Naive B cell (primary cell): ENCODE data around the gene ZFYVE19. TPM values are rescaled to one million over a fixed set of nuclear protein-coding genes. Genes with fewer than 3 reads are reported as not detected.

Experiments
- ATAC-seq, 2 donors: fragments of 150-1000 bp; cut with Tn5 transposase; 2 replicates each; pipeline ENCODE4 v1.10.0; 2021; ENCODE audit warnings: low read depth in 2 of 2, mild to moderate bottlenecking in 2 of 2, moderate library complexity in 2 of 2
- DNase-seq: peaks from one replicate; pipeline ENCODE4 v3.0.0; 2022
- H3K27ac Mint-ChIP-seq, 6 donors: one replicate each; pipeline ENCODE4 v1.8.0; 2020 to 2022; ENCODE audit warnings: mild to moderate bottlenecking in 6 of 6, mixed read lengths in 6 of 6, moderate library complexity in 5 of 6, inconsistent platforms in 2 of 6
- H3K27me3 Mint-ChIP-seq, 3 donors: one replicate each; pipeline ENCODE4 v1.8.0; 2021 to 2022; ENCODE audit warnings: mixed read lengths in 3 of 3, mild to moderate bottlenecking in 1 of 3
- H3K36me3 Mint-ChIP-seq, 2 donors: one replicate each; pipeline ENCODE4 v1.8.0; 2020 to 2022; ENCODE audit warnings: mixed read lengths in 2 of 2, inconsistent platforms in 1 of 2, mild to moderate bottlenecking in 1 of 2
- H3K4me1 Mint-ChIP-seq, 3 donors: one replicate each; pipeline ENCODE4 v1.8.0; 2020 to 2022; ENCODE audit warnings: mixed read lengths in 3 of 3, inconsistent platforms in 1 of 3, mild to moderate bottlenecking in 1 of 3, moderate library complexity in 1 of 3
- H3K4me3 Mint-ChIP-seq, 8 donors: one replicate each; pipeline ENCODE4 v1.8.0; 2020 to 2022; ENCODE audit warnings: mild to moderate bottlenecking in 8 of 8, mixed read lengths in 8 of 8, moderate library complexity in 8 of 8, inconsistent platforms in 2 of 8
- H3K9me3 Mint-ChIP-seq, 7 donors: one replicate each; pipeline ENCODE4 v1.8.0; 2020 to 2022; ENCODE audit warnings: mixed read lengths in 7 of 7, mild to moderate bottlenecking in 5 of 7, inconsistent platforms in 2 of 7, moderate library complexity in 1 of 7
- polyA plus RNA-seq, 6 donors: library from polyadenylated mRNA; unstranded; fragments of 300-500 nt; fragmentation: Illumina TruSeq; gene quantifications; one replicate each; pipeline ENCODE4 v1.2.3, GENCODE V29; 2021; ENCODE audit warnings: low read depth in 6 of 6

ZFYVE19 gene
- polyA plus RNA-seq, 6 donors from 2014 or later = 9.5 to 27.7 (median 12.9) TPM

GRCh38 chr15:40807888-40808461 is 1.1 kb downstream of the ZFYVE19 start:
- Mint-ChIP-seq H3K4me1 (peaks cover 14 to 32% (median 22%) of the 10 kb centered on the region in 3 donors), H3K36me3 (peaks cover 0 to 7% of the 10 kb centered on the region in 2 donors), H3K4me3 (peak overlapping the region; percentile 94 to 100 (median 98)), H3K9me3 (no peaks in the 10 kb centered on the region), H3K27me3 (no peaks in the 10 kb centered on the region), H3K27ac (peak overlapping the region in 4 of 6 donors; percentile 58 to 99 (median 95))
- no peak for DNase-seq
- no peak for ATAC-seq

GRCh38 chr15:40808861-40809450 is 2.1 kb downstream of the ZFYVE19 start:
- H3K27ac Mint-ChIP-seq = peak overlapping the region in 1 of 6 donors; percentile 71
- no peaks in the 10 kb centered on the region for H3K9me3 Mint-ChIP-seq
- DNase-seq (no peak), ATAC-seq (no peak)
- no peaks in the 10 kb centered on the region for H3K27me3 Mint-ChIP-seq
- peak overlapping the region; percentile 68 to 100 (median 96) for H3K4me3 Mint-ChIP-seq
- H3K36me3 Mint-ChIP-seq = peaks cover 0 to 7% of the 10 kb centered on the region in 2 donors
- H3K4me1 Mint-ChIP-seq = peaks cover 14 to 27% (median 22%) of the 10 kb centered on the region in 3 donors

- H3K4me3 Mint-ChIP-seq = no peak overlapping the region
- ATAC-seq = no peak
- H3K27me3 Mint-ChIP-seq = no peaks in the 10 kb centered on the region
- no peak for DNase-seq
- H3K27ac Mint-ChIP-seq = no peak overlapping the region
- no peaks in the 10 kb centered on the region for H3K9me3 Mint-ChIP-seq
- H3K4me1 Mint-ChIP-seq = peaks cover 4 to 8% (median 6%) of the 10 kb centered on the region in 3 donors
- H3K36me3 Mint-ChIP-seq = peaks cover 0 to 12% of the 10 kb centered on the region in 2 donors
Observed at GRCh38 chr15:40812721-40813425, 6.0 kb downstream of the ZFYVE19 start.

- no peaks in the 10 kb centered on the region for H3K9me3 Mint-ChIP-seq
- DNase-seq (no peak), ATAC-seq (no peak)
- H3K27ac Mint-ChIP-seq = peak overlapping the region in 2 of 6 donors; percentile 1 to 32
- no peaks in the 10 kb centered on the region for H3K27me3 Mint-ChIP-seq
- peaks cover 0 to 12% of the 10 kb centered on the region in 2 donors for H3K36me3 Mint-ChIP-seq
- no peak overlapping the region for H3K4me3 Mint-ChIP-seq
- H3K4me1 Mint-ChIP-seq = no peaks in the 10 kb centered on the region
Observed at GRCh38 chr15:40815042-40815698, 8.3 kb downstream of the ZFYVE19 start.

- DNase-seq (no peak), ATAC-seq (no peak)
- H3K36me3 Mint-ChIP-seq = peaks cover 0 to 12% of the 10 kb centered on the region in 2 donors
- H3K9me3 Mint-ChIP-seq = peaks cover 0 to 2% (median 0%) of the 10 kb centered on the region in 7 donors
- no peak overlapping the region for H3K4me3 Mint-ChIP-seq
- no peaks in the 10 kb centered on the region for H3K4me1 Mint-ChIP-seq
- no peak overlapping the region for H3K27ac Mint-ChIP-seq
- H3K27me3 Mint-ChIP-seq = no peaks in the 10 kb centered on the region
Observed at GRCh38 chr15:40819048-40819447, 12.2 kb downstream of the ZFYVE19 start.

- Mint-ChIP-seq H3K36me3 (no peaks in the 10 kb centered on the region), H3K4me1 (no peaks in the 10 kb centered on the region), H3K27me3 (no peaks in the 10 kb centered on the region), H3K4me3 (no peak overlapping the region), H3K9me3 (peaks cover 0 to 2% (median 0%) of the 10 kb centered on the region in 7 donors), H3K27ac (no peak overlapping the region)
- DNase-seq = no peak
- ATAC-seq = no peak
Observed at GRCh38 chr15:40821195-40821594, 14.3 kb downstream of the ZFYVE19 start.

- ATAC-seq (no peak), DNase-seq (no peak)
- peaks cover 0 to 2% (median 0%) of the 10 kb centered on the region in 7 donors for H3K9me3 Mint-ChIP-seq
- peaks cover 0 to 4% (median 0%) of the 10 kb centered on the region in 3 donors for H3K27me3 Mint-ChIP-seq
- H3K27ac Mint-ChIP-seq = no peak overlapping the region
- no peaks in the 10 kb centered on the region for H3K4me1 Mint-ChIP-seq
- H3K36me3 Mint-ChIP-seq = no peaks in the 10 kb centered on the region
- H3K4me3 Mint-ChIP-seq = no peak overlapping the region
Observed at GRCh38 chr15:40823572-40824343, 16.9 kb downstream of the ZFYVE19 start.

GRCh38 chr15:40825661-40826422 is 19.0 kb downstream of the ZFYVE19 start:
- Mint-ChIP-seq H3K4me3 (no peak overlapping the region), H3K27ac (no peak overlapping the region), H3K9me3 (peaks cover 0 to 2% (median 0%) of the 10 kb centered on the region in 7 donors), H3K4me1 (no peaks in the 10 kb centered on the region), H3K27me3 (peaks cover 0 to 4% (median 0%) of the 10 kb centered on the region in 3 donors), H3K36me3 (no peaks in the 10 kb centered on the region)
- DNase-seq = no peak
- no peak for ATAC-seq

- Mint-ChIP-seq H3K36me3 (peaks cover 0 to 4% of the 10 kb centered on the region in 2 donors), H3K4me3 (no peak overlapping the region), H3K27ac (no peak overlapping the region), H3K4me1 (no peaks in the 10 kb centered on the region), H3K9me3 (peaks cover 0 to 2% (median 0%) of the 10 kb centered on the region in 7 donors), H3K27me3 (peaks cover 0 to 4% (median 0%) of the 10 kb centered on the region in 3 donors)
- no peak for ATAC-seq
- DNase-seq = no peak
Observed at GRCh38 chr15:40826423-40827075, 19.7 kb downstream of the ZFYVE19 start.

- Mint-ChIP-seq H3K36me3 (peaks cover 0 to 8% of the 10 kb centered on the region in 2 donors), H3K4me1 (no peaks in the 10 kb centered on the region), H3K4me3 (no peak within 1 kb of the TSS), H3K9me3 (peaks cover 0 to 1% (median 0%) of the 10 kb centered on the region in 7 donors), H3K27me3 (peaks cover 0 to 4% (median 0%) of the 10 kb centered on the region in 3 donors), H3K27ac (peak within 1 kb of the TSS in 2 of 6 donors; percentile 9 to 84)
- no peak for DNase-seq
- no peak for ATAC-seq
Observed at GRCh38 chr15:40828447-40829036, 21.7 kb downstream of the ZFYVE19 start, which contains the start of gene PPP1R14D. TSS of gene PPP1R14D (minus strand) at chr15:40828708. CDS start at chr15:40828641, 67 bp downstream.

- Mint-ChIP-seq H3K9me3 (peaks cover 0 to 1% (median 0%) of the 10 kb centered on the region in 7 donors), H3K36me3 (peaks cover 0 to 8% of the 10 kb centered on the region in 2 donors), H3K4me3 (no peak overlapping the region), H3K27ac (no peak overlapping the region), H3K27me3 (peaks cover 0 to 4% (median 0%) of the 10 kb centered on the region in 3 donors), H3K4me1 (no peaks in the 10 kb centered on the region)
- ATAC-seq (no peak), DNase-seq (no peak)
Observed at GRCh38 chr15:40829115-40829514, 22.2 kb downstream of the ZFYVE19 start.
